Activated CD4-positive, alpha-beta T cell treated with anti-CD3 and anti-CD28 coated beads, Interleukin-2, amount 10 ng/mL, durations not matched to agents 7 days and 5 days (primary cell): Measurements from ENCODE around the gene RNF4. TPM values are rescaled to one million over a fixed set of nuclear protein-coding genes. Genes with fewer than 3 reads are reported as not detected.
A peak's percentile ranks its signal among the peaks of the same experiment; 100 is the strongest.

Source experiments
- CTCF ChIA-PET: fragments of 350-600 bp; sonication (Branson Sonifier 250); formaldehyde crosslinking; loops from one replicate; lab custom pipeline; 2021; ENCODE audit warnings: antibody characterized with exemption; lab: Charles Lee
- POLR2A ChIA-PET: fragments of 350-600 bp; sonication (Branson Sonifier 250); formaldehyde crosslinking; loops from one replicate; lab custom pipeline; 2021; ENCODE audit warnings: antibody characterized with exemption; lab: Charles Lee
- DNase-seq: peaks from one replicate; pipeline ENCODE4 v3.0.0-alpha.2; 2020
- H3K27ac Mint-ChIP-seq: one replicate; pipeline ENCODE4 v1.8.0; 2021; ENCODE audit warnings: mild to moderate bottlenecking, moderate library complexity, mixed read lengths
- H3K27me3 Mint-ChIP-seq: one replicate; pipeline ENCODE4 v1.8.0; 2021; ENCODE audit warnings: mixed read lengths
- H3K36me3 Mint-ChIP-seq: one replicate; pipeline ENCODE4 v1.8.0; 2021; ENCODE audit warnings: low read depth, mixed read lengths
- H3K4me1 Mint-ChIP-seq: one replicate; pipeline ENCODE4 v1.8.0; 2021; ENCODE audit warnings: mixed read lengths
- H3K4me3 Mint-ChIP-seq: one replicate; pipeline ENCODE4 v1.8.0; 2021; ENCODE audit warnings: mild to moderate bottlenecking, moderate library complexity, mixed read lengths
- H3K9me3 Mint-ChIP-seq: one replicate; pipeline ENCODE4 v1.8.0; 2021; ENCODE audit warnings: mixed read lengths
- total RNA-seq, 2 experiments: library from RNA; stranded (reverse); gene quantifications; one replicate each; pipeline ENCODE4 v1.2.3, GENCODE V29; 2021

The RNF4 gene
- total RNA-seq, 2 experiments from 2014 or later: 96.2 to 102 TPM

DNA sequence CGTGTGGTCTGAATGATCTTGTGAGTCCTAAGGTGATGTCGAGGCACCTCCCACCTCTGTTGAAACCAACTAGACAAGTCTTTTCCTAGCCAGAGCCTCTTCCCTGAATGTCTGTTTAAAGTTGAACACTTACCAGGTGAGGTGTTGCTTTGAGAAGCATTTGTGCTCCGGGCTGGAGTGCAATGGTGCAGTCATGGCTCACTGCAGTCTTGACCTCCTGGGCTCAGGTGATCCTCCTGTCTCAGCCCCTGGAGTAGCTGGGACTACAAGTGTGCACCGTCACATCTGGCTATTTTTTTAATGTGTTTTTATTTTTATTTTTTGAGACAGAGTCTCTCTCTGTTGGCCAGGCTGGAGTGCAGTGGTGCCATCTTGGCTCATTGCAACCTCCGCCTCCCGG is 18.1 kb downstream of the RNF4 start:
- Mint-ChIP-seq H3K27me3 (no peaks in the 10 kb centered on the region), H3K36me3 (peaks cover 26% of the 10 kb centered on the region), H3K4me3 (no peak overlapping the region), H3K27ac (no peak overlapping the region), H3K9me3 (no peaks in the 10 kb centered on the region), H3K4me1 (peaks cover 62% of the 10 kb centered on the region)
- DNase-seq: no peak
- ChIA-PET POLR2A (no interaction called here), CTCF (interaction anchor here (0.8 to 1.9 kb wide), 2 partner anchors 45 to 267 kb away, joined by 3 to 5 read pairs; no protein-coding TSS in a partner anchor)

- H3K27ac Mint-ChIP-seq: peak overlapping the region; percentile 19
Observed at GRCh38 chr4:2487632-2488031, 18.7 kb downstream of the RNF4 start.

GRCh38 chr4:2489081-2489805 is 20.3 kb downstream of the RNF4 start:
- Mint-ChIP-seq H3K4me3 (no peak overlapping the region), H3K36me3 (peaks cover 33% of the 10 kb centered on the region)

More at GRCh38 chr4:2487632-2488031, 18.7 kb downstream of the RNF4 start:
- peaks cover 31% of the 10 kb centered on the region for H3K36me3 Mint-ChIP-seq
- H3K9me3 Mint-ChIP-seq: no peaks in the 10 kb centered on the region
- no peaks in the 10 kb centered on the region for H3K27me3 Mint-ChIP-seq
- H3K4me3 Mint-ChIP-seq: no peak overlapping the region
- CTCF ChIA-PET: interaction anchor here (0.5 to 0.8 kb wide), 2 partner anchors 174 to 267 kb away, joined by 3 to 5 read pairs; no protein-coding TSS in a partner anchor
- peaks cover 55% of the 10 kb centered on the region for H3K4me1 Mint-ChIP-seq
- POLR2A ChIA-PET: no interaction called here
- no peak for DNase-seq

DNA sequence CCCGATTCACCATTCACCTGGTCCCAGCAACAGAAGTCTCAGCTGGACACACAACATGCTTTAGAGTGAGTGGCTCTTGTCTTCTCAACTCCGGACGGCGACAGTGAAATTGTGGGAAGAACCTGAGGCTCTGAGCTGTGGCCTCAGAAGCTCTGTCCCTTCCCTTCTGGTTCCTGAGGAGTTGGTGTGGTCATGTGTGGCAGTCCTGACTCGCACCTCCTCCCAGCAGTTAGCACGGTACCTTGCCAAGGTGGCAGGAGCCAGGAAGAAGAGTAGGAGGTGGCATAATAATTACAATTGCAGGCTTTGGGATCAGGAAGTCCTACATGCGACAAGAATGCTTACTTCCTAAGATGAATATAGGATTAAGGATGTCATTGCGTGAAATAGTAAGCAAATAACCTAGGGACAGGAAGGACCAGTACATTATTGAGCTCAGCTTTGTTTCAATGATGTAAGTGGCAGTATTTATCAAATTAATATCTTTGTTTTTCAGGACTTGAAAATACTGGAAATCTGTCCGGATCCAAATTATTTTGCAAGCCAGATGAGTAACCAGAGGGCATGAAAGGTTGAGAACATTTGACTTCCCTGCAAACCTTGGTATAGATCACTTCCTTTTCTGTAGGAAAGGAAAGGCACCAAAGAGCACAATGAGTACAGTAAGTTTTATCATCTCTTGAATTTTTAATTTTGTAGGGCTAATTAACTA is 21.1 kb downstream of the RNF4 start:
- Mint-ChIP-seq H3K9me3 (no peaks in the 10 kb centered on the region), H3K4me3 (no peak overlapping the region), H3K27ac (no peak overlapping the region), H3K4me1 (peaks cover 39% of the 10 kb centered on the region), H3K27me3 (no peaks in the 10 kb centered on the region), H3K36me3 (peaks cover 36% of the 10 kb centered on the region)
- DNase-seq: no peak
- CTCF ChIA-PET: interaction anchor here (1.2 to 1.4 kb wide), 2 partner anchors 18 to 270 kb away, joined by 3 read pairs; no protein-coding TSS in a partner anchor
- POLR2A ChIA-PET: no interaction called here

More at GRCh38 chr4:2489081-2489805, 20.3 kb downstream of the RNF4 start:
- POLR2A ChIA-PET: no interaction called here
- Mint-ChIP-seq H3K27ac (no peak overlapping the region), H3K27me3 (no peaks in the 10 kb centered on the region), H3K9me3 (no peaks in the 10 kb centered on the region), H3K4me1 (peaks cover 46% of the 10 kb centered on the region)
- CTCF ChIA-PET: interaction anchor here (1.2 kb wide), 1 partner anchor 269 kb away, joined by 3 read pairs; no protein-coding TSS in a partner anchor
- DNase-seq: no peak

- H3K9me3 Mint-ChIP-seq: no peaks in the 10 kb centered on the region
- H3K4me3 Mint-ChIP-seq: no peak overlapping the region
- peaks cover 14% of the 10 kb centered on the region for H3K4me1 Mint-ChIP-seq
- CTCF ChIA-PET: interaction anchor here (0.7 to 1.7 kb wide), 6 partner anchors 8 to 273 kb away, joined by 3 to 6 read pairs (median 5); no protein-coding TSS in a partner anchor
- DNase-seq: no peak
- POLR2A ChIA-PET: no interaction called here
- H3K27ac Mint-ChIP-seq: no peak overlapping the region
- peaks cover 48% of the 10 kb centered on the region for H3K36me3 Mint-ChIP-seq
- no peaks in the 10 kb centered on the region for H3K27me3 Mint-ChIP-seq
Observed at GRCh38 chr4:2492970-2493369, 24.1 kb downstream of the RNF4 start.

GRCh38 chr4:2494992-2495391 is 26.1 kb downstream of the RNF4 start:
- POLR2A ChIA-PET: interaction anchor here (0.6 kb wide), 1 partner anchor 26 kb away, joined by 3 read pairs; the partner anchor contains the start of gene RNF4
- peaks cover 52% of the 10 kb centered on the region for H3K36me3 Mint-ChIP-seq
- CTCF ChIA-PET: interaction anchor here (1.1 to 2.2 kb wide), 4 partner anchors 8 to 17 kb away, joined by 3 to 6 read pairs (median 4); no protein-coding TSS in a partner anchor
- no peaks in the 10 kb centered on the region for H3K9me3 Mint-ChIP-seq
- no peaks in the 10 kb centered on the region for H3K27me3 Mint-ChIP-seq
- peaks cover 9% of the 10 kb centered on the region for H3K4me1 Mint-ChIP-seq
- no peak overlapping the region for H3K4me3 Mint-ChIP-seq
- H3K27ac Mint-ChIP-seq: no peak overlapping the region
- DNase-seq: no peak

GRCh38 chr4:2497324-2497723 is 28.4 kb downstream of the RNF4 start:
- H3K4me1 Mint-ChIP-seq: peaks cover 6% of the 10 kb centered on the region
- DNase-seq: no peak
- no peak overlapping the region for H3K27ac Mint-ChIP-seq
- no peak overlapping the region for H3K4me3 Mint-ChIP-seq
- H3K9me3 Mint-ChIP-seq: no peaks in the 10 kb centered on the region
- ChIA-PET POLR2A (no interaction called here), CTCF (no interaction called here)
- no peaks in the 10 kb centered on the region for H3K27me3 Mint-ChIP-seq
- peaks cover 56% of the 10 kb centered on the region for H3K36me3 Mint-ChIP-seq

DNA sequence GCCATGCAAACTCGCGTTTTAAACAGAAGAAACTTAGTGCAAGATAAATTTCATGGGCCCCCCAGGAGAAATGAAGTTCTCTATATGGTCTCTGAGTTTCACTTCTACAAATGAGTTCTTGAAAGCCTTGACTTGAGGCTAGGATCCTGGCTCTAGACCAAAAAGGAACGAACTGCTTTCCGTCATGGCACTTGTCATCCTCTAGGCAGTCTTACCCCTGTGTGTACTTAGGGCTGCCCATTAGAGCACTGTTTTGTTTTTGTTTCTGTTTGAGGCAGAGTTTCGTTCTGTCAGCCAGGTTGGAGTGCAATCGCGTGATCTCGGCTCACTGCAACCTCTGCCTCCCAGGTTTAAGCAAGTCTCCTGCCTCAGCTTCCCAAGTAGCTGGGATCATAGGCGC is 29.0 kb downstream of the RNF4 start:
- peaks cover 50% of the 10 kb centered on the region for H3K36me3 Mint-ChIP-seq
- DNase-seq: no peak
- H3K27me3 Mint-ChIP-seq: no peaks in the 10 kb centered on the region
- no peak overlapping the region for H3K4me3 Mint-ChIP-seq
- CTCF ChIA-PET: no interaction called here
- no peak overlapping the region for H3K27ac Mint-ChIP-seq
- POLR2A ChIA-PET: no interaction called here
- no peaks in the 10 kb centered on the region for H3K9me3 Mint-ChIP-seq
- H3K4me1 Mint-ChIP-seq: peaks cover 5% of the 10 kb centered on the region

DNA sequence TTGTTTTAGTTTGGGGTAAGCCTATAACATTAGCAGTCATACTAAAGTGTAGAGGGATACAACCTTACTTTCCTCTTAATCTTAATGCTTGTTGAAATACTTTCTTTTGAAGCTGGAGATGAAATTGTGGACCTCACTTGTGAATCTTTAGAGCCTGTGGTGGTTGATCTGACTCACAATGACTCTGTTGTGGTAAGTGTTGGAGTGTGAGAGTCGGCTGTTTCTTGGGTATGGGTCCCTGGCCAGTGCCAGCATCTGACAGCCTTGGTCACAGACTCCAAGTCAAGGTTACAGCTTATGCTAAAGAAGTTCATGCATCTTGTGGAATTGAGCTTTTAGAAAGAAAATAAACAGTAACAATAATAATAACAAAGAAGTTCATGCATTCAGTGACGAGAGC is 31.6 kb downstream of the RNF4 start:
- no peak for DNase-seq
- CTCF ChIA-PET: interaction anchor here (0.6 to 1.6 kb wide), 2 partner anchors 7 to 20 kb away, joined by 4 to 5 read pairs; no protein-coding TSS in a partner anchor
- H3K4me3 Mint-ChIP-seq: no peak overlapping the region
- no peaks in the 10 kb centered on the region for H3K9me3 Mint-ChIP-seq
- H3K27me3 Mint-ChIP-seq: no peaks in the 10 kb centered on the region
- peaks cover 53% of the 10 kb centered on the region for H3K36me3 Mint-ChIP-seq
- H3K27ac Mint-ChIP-seq: no peak overlapping the region
- POLR2A ChIA-PET: no interaction called here
- H3K4me1 Mint-ChIP-seq: peaks cover 3% of the 10 kb centered on the region

DNA sequence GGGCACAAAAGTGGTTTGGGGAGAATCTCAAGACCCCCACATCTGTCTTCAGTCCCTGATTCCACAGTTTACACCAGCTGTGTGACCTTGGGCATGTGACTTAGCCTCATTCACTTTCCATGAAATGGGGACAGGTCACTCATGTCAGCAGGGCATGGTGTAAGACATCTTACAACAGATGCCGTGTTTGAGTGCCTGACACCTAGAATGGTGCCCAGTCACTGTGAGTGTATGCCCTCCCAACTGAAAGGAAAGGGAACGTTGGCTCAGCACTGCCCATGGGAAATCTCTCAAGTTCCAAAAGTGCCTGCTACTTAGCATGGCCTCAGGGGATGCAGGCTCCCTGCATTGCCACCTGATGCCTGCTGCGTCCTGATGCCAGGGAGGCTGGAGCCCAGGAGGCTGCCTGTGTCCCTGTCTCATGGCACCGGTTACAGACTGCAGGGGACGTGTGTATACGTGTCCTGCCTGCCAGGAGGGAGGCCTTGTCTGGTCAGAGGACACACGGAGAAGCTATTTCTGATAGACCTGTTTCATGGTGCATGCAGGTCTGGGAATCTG is 32.2 kb downstream of the RNF4 start:
- Mint-ChIP-seq H3K4me1 (peaks cover 3% of the 10 kb centered on the region), H3K9me3 (no peaks in the 10 kb centered on the region), H3K27ac (no peak overlapping the region), H3K27me3 (no peaks in the 10 kb centered on the region), H3K36me3 (peaks cover 53% of the 10 kb centered on the region), H3K4me3 (no peak overlapping the region)
- CTCF ChIA-PET: interaction anchor here (0.6 to 1.6 kb wide), 2 partner anchors 8 to 19 kb away, joined by 4 to 5 read pairs; no protein-coding TSS in a partner anchor
- POLR2A ChIA-PET: no interaction called here
- no peak for DNase-seq

GRCh38 chr4:2503809-2504208 is 34.9 kb downstream of the RNF4 start:
- H3K4me1 Mint-ChIP-seq: peaks cover 3% of the 10 kb centered on the region
- no peak for DNase-seq
- no peaks in the 10 kb centered on the region for H3K9me3 Mint-ChIP-seq
- ChIA-PET POLR2A (no interaction called here), CTCF (no interaction called here)
- H3K27me3 Mint-ChIP-seq: no peaks in the 10 kb centered on the region
- H3K4me3 Mint-ChIP-seq: no peak overlapping the region
- H3K27ac Mint-ChIP-seq: no peak overlapping the region
- peaks cover 52% of the 10 kb centered on the region for H3K36me3 Mint-ChIP-seq

GRCh38 chr4:2507259-2507658 is 38.4 kb downstream of the RNF4 start:
- H3K9me3 Mint-ChIP-seq: no peaks in the 10 kb centered on the region
- no peaks in the 10 kb centered on the region for H3K27me3 Mint-ChIP-seq
- H3K36me3 Mint-ChIP-seq: peaks cover 34% of the 10 kb centered on the region
- H3K27ac Mint-ChIP-seq: no peak overlapping the region
- no peak for DNase-seq
- H3K4me1 Mint-ChIP-seq: peaks cover 13% of the 10 kb centered on the region
- ChIA-PET CTCF (interaction anchor here (1.4 to 1.6 kb wide), 2 partner anchors 12 to 17 kb away, joined by 3 to 6 read pairs; no protein-coding TSS in a partner anchor), POLR2A (no interaction called here)
- no peak overlapping the region for H3K4me3 Mint-ChIP-seq
